Measurements from ENCODE around the gene CDH15. TPM values are rescaled to one million over a fixed set of nuclear protein-coding genes. Genes with fewer than 3 reads are reported as not detected.

The CDH15 gene
- total and polyA plus RNA-seq, 2 donors from 2014 or later, result 0.22 to 0.31 TPM

DNA sequence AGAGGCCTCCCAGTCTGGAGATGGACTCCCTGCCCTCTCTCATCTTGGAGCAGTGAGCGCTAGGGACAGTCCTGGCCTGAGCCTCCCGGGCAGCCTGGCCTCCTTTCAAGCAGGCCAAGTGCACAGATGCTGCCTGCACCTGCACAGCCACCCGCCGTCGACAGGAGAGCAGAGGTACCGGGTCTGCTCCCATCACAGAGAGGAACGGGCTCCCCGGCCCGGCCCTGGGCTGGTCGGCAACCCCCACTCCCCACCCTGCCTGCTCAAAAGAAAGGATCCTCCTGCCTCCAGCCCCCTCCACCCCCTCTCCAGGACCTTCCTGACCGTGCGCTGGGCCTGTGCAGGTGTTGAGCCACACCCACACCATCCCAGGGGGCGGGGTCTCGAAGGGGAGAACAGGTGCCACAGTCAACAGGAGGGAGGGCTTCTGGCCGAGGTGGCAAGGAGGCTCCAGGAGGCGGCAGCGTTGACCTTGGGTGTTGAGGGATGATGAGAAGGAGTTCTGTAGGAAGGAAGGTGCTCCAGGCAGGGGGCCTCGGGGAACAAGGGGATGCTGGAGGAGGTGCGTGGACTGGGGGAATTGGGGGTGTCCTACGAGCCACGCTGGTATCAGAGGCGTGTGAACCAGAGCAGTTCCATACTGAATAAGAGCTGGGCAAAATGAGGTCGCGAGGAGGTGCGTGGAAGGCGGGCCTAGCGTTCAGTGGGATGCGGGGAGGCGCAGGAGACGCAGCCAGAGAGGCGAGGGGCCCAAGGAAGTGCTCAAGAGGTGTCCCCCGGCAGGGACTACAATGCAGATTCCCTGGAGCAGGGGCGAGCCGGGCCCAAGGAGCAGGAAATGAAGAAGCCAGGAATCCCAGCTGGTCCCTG is 967 bp upstream of the CDH15 start:
- no peaks in the 10 kb centered on the region for H3K27me3 ChIP-seq (ENCODE audit: control insufficient read depth, insufficient read depth, low read length)
- no peaks in the 10 kb centered on the region for H3K36me3 ChIP-seq (ENCODE audit: control insufficient read depth in 2 of 3, insufficient read depth in 3 of 3, low read length in 3 of 3)
- H3K4me3 ChIP-seq (ENCODE audit: low read length in 3 of 3), result no peak overlapping the region
- TF ChIP-seq, protein P1, sequence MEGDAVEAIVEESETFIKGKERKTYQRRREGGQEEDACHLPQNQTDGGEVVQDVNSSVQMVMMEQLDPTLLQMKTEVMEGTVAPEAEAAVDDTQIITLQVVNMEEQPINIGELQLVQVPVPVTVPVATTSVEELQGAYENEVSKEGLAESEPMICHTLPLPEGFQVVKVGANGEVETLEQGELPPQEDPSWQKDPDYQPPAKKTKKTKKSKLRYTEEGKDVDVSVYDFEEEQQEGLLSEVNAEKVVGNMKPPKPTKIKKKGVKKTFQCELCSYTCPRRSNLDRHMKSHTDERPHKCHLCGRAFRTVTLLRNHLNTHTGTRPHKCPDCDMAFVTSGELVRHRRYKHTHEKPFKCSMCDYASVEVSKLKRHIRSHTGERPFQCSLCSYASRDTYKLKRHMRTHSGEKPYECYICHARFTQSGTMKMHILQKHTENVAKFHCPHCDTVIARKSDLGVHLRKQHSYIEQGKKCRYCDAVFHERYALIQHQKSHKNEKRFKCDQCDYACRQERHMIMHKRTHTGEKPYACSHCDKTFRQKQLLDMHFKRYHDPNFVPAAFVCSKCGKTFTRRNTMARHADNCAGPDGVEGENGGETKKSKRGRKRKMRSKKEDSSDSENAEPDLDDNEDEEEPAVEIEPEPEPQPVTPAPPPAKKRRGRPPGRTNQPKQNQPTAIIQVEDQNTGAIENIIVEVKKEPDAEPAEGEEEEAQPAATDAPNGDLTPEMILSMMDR (IDR thresholded peaks at IDR 0.05; ENCODE audit: borderline replicate concordance, extremely low read depth, insufficient read depth), result no peak
- DNase-seq (peak in 2 of 5 donors; percentile 85 to 86), FAIRE-seq (no peak)
- H3K27ac ChIP-seq (ENCODE audit: low read depth in 2 of 2, low read length in 2 of 2), result no peak overlapping the region
- intact Hi-C loops (cut with DNase I), result no loop called here
- no peak overlapping the region for H3K9ac ChIP-seq (ENCODE audit: low read length in 3 of 3)
- H3K4me1 ChIP-seq (ENCODE audit: control insufficient read depth in 2 of 3, insufficient read depth in 2 of 3, low read depth in 1 of 3, low read length in 3 of 3), result peaks cover 0 to 9% (median 0%) of the 10 kb centered on the region in 3 donors
- no peaks in the 10 kb centered on the region for H3K9me3 ChIP-seq (ENCODE audit: control insufficient read depth in 2 of 3, insufficient read depth in 1 of 3, low read length in 3 of 3)

DNA sequence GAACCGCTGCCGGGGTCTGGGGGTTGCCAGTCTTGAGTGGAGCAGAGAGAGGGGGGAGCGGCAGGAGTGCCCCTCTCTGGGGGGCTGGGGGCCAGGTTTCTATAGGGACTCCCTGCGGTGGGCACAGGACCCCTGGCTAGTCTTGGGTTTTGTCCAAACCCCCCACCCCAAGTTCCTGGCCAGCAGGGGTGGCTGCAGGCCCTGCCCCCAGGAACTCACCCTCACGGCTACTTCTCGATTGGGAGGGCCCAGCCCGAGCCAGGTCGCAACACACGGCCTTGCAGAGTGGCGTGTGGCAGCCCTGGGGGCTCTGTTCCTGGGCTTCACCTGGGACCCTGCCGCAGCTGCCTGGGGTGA is 601 bp downstream of the CDH15 start:
- no peak for FAIRE-seq
- H3K27ac ChIP-seq (ENCODE audit: low read depth in 2 of 2, low read length in 2 of 2), result no peak overlapping the region

DNA sequence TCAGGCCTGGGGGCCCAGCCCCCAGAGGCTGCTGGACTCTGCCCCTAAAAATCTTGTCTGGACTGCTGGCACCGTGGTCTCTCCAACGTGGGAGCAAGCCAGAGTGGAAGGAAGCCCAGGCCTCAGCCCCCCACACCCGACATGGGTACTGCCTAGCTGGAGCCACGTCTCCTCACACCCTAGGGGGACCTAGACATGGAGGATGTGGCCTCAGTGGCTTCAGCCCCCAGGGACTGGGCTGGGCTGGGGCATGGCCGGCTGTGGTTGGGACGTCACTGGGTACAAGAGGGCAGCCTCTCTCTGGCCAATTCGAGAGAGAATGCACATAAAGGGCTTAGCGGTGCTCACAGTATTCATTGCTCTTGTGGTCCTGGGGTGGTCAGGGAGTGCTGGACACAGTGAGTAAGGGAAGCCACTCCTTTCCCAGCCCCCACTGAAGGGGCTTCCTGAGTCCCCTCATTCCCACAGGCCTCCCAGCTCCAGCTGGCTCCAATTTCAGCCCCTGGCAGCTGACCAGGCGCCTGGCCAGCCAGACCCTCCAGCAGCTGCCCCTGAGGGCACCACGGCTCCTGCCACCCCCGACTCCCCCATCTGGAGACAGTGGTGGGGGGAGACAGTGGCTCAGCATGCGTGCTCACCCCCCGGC is 1.1 kb downstream of the CDH15 start:
- H3K4me3 ChIP-seq (ENCODE audit: low read length in 3 of 3), result no peak overlapping the region
- H3K9ac ChIP-seq (ENCODE audit: low read length in 3 of 3), result no peak overlapping the region
- no peaks in the 10 kb centered on the region for H3K27me3 ChIP-seq (ENCODE audit: control insufficient read depth, insufficient read depth, low read length)
- no peak for FAIRE-seq
- no peak overlapping the region for H3K27ac ChIP-seq (ENCODE audit: low read depth in 2 of 2, low read length in 2 of 2)
- peak in 4 of 5 donors; percentile 68 to 85 (median 77) for DNase-seq
- no peaks in the 10 kb centered on the region for H3K9me3 ChIP-seq (ENCODE audit: control insufficient read depth in 2 of 3, insufficient read depth in 1 of 3, low read length in 3 of 3)
- intact Hi-C loops (cut with DNase I), result no loop called here
- TF ChIP-seq, protein P1 (IDR thresholded peaks at IDR 0.05; ENCODE audit: borderline replicate concordance, extremely low read depth, insufficient read depth), result no peak
- no peaks in the 10 kb centered on the region for H3K36me3 ChIP-seq (ENCODE audit: control insufficient read depth in 2 of 3, insufficient read depth in 3 of 3, low read length in 3 of 3)
- H3K4me1 ChIP-seq (ENCODE audit: control insufficient read depth in 2 of 3, insufficient read depth in 2 of 3, low read depth in 1 of 3, low read length in 3 of 3), result peaks cover 0 to 7% (median 0%) of the 10 kb centered on the region in 3 donors

More for the DNA sequence above, 601 bp downstream of the CDH15 start:
- TF ChIP-seq, protein P1 (IDR thresholded peaks at IDR 0.05; ENCODE audit: borderline replicate concordance, extremely low read depth, insufficient read depth), result no peak
- DNase-seq, result peak in 1 of 5 donors; percentile 84
- intact Hi-C loops (cut with DNase I), result no loop called here
- no peaks in the 10 kb centered on the region for H3K36me3 ChIP-seq (ENCODE audit: control insufficient read depth in 2 of 3, insufficient read depth in 3 of 3, low read length in 3 of 3)
- H3K9me3 ChIP-seq (ENCODE audit: control insufficient read depth in 2 of 3, insufficient read depth in 1 of 3, low read length in 3 of 3), result no peaks in the 10 kb centered on the region
- no peak overlapping the region for H3K4me3 ChIP-seq (ENCODE audit: low read length in 3 of 3)
- no peak overlapping the region for H3K9ac ChIP-seq (ENCODE audit: low read length in 3 of 3)
- H3K4me1 ChIP-seq (ENCODE audit: control insufficient read depth in 2 of 3, insufficient read depth in 2 of 3, low read depth in 1 of 3, low read length in 3 of 3), result peaks cover 0 to 9% (median 0%) of the 10 kb centered on the region in 3 donors
- no peaks in the 10 kb centered on the region for H3K27me3 ChIP-seq (ENCODE audit: control insufficient read depth, insufficient read depth, low read length)
